NCI-H128 (cell line): Measurements from ENCODE around the gene PPP1R12B.
A peak's percentile ranks its signal among the peaks of the same experiment; 100 is the strongest.
"Not testable (repeated sequence)": the region's sequence is repeated elsewhere in the genome, so short reads cannot be mapped to it uniquely, and the experiment has no call there.

Experiments
- DNase-seq: peaks from one replicate; lab custom pipeline; 2025; ENCODE audit not compliant: unreplicated experiment; lab: John Stamatoyannopoulos, UW

The PPP1R12B gene

DNA sequence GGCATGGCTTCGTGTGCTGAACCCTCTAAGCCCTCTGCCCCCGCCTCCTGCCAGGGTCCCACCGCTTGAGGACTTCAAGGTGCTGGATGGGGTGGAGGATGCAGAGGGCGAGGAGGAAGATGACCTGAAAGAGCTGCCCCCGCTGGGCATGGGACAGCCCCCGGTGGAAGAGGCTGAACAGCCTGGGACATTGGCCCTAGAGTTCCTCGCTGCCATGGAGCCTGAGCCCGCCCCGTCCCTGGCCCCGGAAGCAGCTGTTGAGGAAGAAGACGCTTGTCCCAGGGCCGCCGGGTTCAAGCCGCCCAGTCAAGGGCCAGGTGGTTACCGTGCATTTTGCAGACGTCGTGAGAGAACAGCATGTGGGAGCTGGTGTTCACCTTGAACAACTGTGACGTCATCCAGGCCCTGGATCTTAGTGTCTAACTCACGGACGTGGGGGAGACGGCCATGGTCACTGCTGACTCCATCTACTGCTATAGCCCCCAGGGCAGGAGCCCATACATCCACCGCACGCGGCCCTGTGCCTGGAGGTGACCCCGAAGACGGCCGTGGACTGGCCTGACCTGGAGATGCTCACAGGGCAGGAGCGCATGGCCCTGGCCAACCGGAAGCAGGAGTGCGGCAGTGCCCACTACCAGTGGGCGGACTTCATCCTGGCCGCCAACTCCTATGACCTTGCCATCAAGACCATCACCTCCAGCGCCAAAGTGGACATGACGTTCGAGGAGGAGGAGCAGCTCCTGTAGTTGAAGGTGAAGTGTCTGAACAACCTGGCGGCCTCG is 90.1 kb downstream of the PPP1R12B start:
- no peak for DNase-seq

- DNase-seq: no peak
Observed at GRCh38 chr1:202439308-202439707, 90.8 kb downstream of the PPP1R12B start.

DNA sequence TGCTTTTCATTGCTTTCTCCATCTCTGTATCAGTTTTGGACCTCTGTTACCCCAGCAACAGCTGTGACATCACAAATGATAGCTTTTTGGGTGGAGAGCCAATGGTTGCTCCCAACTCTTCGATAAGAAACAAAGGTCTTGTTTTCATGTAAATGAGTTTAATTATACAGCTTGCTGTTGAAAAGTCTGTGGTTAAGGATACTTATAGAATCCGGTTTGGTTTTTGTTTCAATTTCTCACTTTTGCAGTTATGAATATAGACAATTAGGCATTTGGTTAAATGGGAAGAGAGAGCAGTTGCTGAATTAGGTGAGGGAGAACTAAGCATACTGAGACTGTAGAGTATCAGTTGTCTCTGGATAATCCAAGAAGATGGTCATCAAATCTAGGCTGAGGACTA is 99.6 kb downstream of the PPP1R12B start:
- not testable (repeated sequence) for DNase-seq

GRCh38 chr1:202451641-202452040 is 103.1 kb downstream of the PPP1R12B start:
- not testable (repeated sequence) for DNase-seq

DNA sequence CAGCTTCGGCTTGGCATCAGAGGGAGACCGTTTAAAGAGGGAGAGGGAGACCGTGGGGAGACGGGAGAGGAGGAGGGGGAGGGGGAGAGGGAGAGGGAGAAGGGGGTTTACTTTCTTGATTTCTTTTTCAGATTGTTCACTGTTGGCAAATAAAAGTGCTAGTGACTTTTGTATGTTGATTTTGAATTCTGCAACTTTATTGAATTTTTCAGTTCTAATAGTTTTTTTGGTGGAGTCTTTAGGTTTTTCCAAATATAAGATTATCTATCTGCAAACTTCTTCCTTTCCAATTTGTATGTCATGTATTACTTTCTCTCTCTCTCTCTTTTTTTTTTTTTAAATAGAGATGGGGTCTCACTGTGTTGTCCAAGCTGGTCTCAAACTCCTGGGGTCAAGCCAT is 104.0 kb downstream of the PPP1R12B start:
- no peak for DNase-seq

DNA sequence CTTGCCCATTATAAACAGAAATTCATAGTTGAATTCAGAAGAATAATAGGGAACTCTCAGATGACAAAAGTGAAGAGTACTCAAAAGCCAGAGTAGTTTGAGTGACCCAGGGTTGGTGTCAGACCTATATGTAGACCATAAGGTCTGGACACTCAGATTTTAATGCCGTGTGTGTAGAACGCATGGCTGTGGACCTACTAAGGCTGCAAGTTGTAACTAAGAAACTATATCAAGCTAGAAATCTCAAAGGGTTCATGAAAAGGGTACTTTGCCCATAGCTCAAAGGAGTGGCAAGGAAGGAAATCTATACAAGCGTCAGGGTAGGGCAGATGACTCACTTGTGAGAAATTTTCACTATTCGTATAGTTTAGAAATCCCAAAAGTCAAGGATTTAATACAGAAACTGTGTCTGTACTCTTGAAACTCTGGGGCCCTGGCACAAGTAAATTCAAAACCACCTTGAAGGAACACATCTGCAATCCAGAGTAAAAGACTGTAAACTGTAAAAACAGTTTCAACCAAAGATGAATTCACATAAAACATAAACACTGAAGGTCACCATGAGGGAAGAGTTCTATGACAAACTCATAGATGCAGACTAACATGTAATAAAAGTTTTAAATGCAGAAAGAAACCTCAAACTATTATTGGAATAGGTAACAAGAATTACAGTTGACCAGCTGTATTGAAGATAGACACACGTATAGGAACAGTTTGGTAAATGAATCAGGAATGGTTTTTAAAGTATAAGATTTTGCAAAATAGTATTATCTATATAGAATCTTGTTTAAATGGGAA is 108.1 kb downstream of the PPP1R12B start:
- DNase-seq: not testable (repeated sequence)

GRCh38 chr1:202458651-202459050 is 110.2 kb downstream of the PPP1R12B start:
- peak; percentile 64 for DNase-seq

DNA sequence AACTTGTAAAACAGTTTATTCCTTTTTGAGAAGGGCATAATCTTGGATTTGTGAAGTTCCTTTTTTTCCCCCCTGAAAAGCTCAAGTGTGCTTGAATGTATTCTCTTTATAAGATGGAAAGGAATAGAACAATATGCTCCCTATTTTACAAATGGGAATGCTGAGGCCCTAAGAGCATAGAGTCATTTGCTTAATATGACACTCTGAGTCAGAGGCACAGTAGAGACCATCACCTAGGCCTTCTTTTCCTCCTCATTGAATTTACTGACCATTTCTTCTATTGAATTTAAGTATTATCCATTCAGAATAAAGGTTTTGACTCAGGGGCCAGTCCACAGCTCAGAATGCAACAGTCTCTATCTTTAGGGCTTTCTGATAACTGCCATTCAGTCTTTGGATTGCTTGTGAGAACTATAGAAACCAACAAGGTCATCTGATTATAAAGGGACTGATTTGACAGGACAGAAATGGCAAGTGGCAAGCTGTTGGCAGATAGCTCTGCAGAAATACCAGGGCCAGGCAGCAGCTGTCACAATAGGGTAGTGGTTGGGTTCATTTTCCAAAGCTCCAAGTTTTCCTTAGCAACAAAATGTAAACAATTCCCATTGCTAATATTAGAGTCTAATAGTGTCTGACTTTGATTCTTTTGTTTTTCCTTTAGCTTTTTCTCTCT is 111.1 kb downstream of the PPP1R12B start:
- not testable (repeated sequence) for DNase-seq

- DNase-seq: not testable (repeated sequence)
Observed at GRCh38 chr1:202460143-202460495, 111.6 kb downstream of the PPP1R12B start.

GRCh38 chr1:202462342-202463076 is 114.0 kb downstream of the PPP1R12B start:
- DNase-seq: peak; percentile 52

- DNase-seq: peak; percentile 1
Observed at GRCh38 chr1:202464153-202464742, 115.7 kb downstream of the PPP1R12B start.

DNA sequence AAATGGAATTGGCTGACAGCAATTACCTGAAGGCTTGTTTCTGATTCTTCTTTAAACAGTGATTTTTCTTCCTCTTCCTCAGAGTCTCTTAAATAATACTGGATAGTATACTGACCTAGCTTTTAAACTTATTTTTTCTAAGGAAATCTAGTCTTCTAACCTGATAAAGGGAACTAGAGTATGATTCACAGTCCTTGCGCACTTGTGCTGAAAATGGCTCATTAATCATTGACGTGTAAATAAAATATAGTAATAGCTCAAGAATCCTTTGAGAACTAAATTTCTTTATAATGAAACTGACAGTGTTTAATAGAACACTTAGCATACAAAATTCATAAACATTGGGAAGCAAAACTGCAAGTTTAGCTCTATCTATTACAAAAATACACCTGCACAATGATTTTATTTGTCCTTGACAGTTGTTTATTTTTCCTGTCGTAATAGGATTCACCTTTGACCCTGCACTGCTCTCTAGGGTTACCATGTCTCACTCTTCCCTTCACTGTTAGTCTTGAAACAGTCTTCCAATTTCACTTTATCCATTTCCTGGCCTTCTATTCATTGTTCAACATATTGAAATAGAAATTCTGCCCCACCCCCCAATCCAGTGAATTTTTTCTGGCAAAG is 117.3 kb downstream of the PPP1R12B start:
- DNase-seq: not testable (repeated sequence)

DNA sequence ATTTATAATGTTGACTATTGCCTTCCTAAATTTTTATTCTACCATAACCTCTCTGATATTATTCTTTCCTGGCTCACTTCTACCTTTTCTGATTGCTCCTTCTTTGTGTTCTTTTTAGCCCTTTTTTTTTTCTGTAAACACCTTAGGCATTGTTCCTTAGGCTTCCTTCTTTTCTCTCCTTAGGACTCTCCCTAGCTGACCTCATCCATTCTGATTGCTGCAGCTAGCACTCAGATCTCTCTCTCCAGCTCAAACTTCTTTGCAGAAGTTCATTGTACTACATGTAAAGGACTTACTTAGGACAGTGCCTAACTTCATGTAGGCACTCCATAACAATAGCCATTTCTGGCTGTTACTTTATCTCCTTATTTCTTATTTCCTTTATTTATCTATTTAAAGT is 117.8 kb downstream of the PPP1R12B start:
- not testable (repeated sequence) for DNase-seq

GRCh38 chr1:202467381-202467780 is 118.9 kb downstream of the PPP1R12B start:
- DNase-seq: not testable (repeated sequence)

DNA sequence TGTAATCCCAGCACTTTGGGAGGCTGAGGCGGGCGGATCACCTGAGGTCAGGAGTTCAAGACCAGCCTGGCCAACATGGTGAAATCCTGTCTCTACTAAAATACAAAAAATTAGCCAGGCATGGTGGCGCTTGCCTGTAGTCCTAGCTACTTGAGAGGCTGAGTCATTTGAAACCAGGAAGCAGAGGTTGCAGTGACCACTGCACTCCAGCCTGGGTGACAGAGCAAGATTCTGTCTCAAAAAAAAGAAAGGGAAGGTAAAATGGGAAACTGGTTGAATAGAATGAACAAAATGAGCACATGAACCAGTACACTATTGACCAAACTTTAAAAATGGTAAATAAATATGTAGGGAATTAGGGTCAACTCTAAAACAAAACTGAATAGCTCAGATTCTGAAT is 120.2 kb downstream of the PPP1R12B start:
- DNase-seq: not testable (repeated sequence)

GRCh38 chr1:202469123-202469522 is 120.6 kb downstream of the PPP1R12B start:
- DNase-seq: not testable (repeated sequence)

DNA sequence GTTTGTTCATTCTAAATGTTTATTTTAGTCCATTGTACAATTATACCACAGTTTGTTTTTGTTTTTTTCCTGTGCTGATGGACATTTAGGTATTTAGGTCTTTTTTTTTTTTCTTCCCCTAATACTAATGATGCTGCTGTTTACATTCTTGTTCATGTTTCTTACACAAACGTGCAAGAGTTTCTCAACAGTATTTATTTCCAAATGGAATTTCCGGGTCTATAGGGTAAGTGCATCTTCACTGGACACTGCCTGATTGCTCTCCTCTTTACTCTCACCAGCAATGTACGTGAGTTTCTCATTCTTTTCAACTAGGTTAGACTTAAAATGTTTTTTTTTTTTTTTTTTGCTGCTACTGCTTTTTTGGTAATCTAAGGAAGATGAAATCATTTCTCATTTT is 122.7 kb downstream of the PPP1R12B start:
- no peak for DNase-seq

DNA sequence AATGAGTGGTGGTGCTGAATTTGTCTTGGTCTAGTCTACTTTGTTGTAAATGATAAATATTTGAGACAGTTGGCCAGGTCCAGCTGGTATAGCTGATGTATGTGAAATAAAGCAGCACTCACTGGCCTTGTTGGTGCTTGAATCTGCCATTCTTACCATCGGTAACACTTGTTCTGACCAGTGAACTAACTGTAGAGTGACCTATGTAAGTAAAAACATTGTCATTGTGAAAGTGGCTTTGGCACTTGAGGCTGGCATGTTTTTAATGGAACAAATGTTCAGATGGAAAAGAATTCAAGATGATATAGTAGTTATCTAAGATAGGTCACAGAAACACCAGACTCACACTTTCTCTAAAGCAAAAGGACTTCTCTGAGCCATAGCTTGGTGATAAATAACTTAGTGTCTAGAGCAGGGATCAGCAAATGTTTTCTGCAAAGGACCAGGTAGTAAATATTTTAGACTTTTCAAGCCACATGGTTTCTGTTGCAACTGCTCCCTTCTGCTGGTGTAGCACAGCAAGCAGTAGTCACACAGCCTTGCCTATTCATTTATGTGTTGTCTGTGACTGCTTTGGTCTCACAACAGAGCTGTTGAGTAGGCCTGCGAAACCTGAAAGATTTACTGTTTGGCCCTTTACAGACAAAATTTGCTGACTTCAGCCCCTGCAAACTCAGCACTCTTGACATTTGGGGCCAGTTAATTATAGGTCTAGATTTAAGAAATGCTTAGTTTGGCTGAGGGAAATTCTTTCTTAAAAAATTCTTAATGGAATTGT is 124.0 kb downstream of the PPP1R12B start:
- DNase-seq: not testable (repeated sequence)
